HG03066 (cell line): Measurements from ENCODE around the gene ADAMTS13.

Experiments used
- ATAC-seq: cut with Tn5 transposase; IDR thresholded peaks from one replicate; pipeline ENCODE4 v1.9.1; 2021; ENCODE audit warnings: low read depth; ENCODE audit not compliant: unreplicated experiment

Gene ADAMTS13

GRCh38 chr9:133423216-133423615 lies 1.0 kb downstream of the ADAMTS13 start:
- ATAC-seq: no peak

- no peak for ATAC-seq
Observed at GRCh38 chr9:133424187-133424586, 2.0 kb downstream of the ADAMTS13 start.

GRCh38 chr9:133425049-133425632 lies 3.0 kb downstream of the ADAMTS13 start:
- no peak for ATAC-seq

- ATAC-seq: no peak
Observed at GRCh38 chr9:133426011-133426410, 3.8 kb downstream of the ADAMTS13 start.

GRCh38 chr9:133427658-133428348 lies 5.6 kb downstream of the ADAMTS13 start:
- no peak for ATAC-seq

- no peak for ATAC-seq
Observed at GRCh38 chr9:133428617-133429101, 6.5 kb downstream of the ADAMTS13 start.

- no peak for ATAC-seq
Observed at GRCh38 chr9:133429214-133429613, 7.0 kb downstream of the ADAMTS13 start.

GRCh38 chr9:133429641-133430161 lies 7.5 kb downstream of the ADAMTS13 start:
- no peak for ATAC-seq

- ATAC-seq: no peak
Observed at GRCh38 chr9:133430244-133430643, 8.1 kb downstream of the ADAMTS13 start.

GRCh38 chr9:133433351-133433843 lies 11.2 kb downstream of the ADAMTS13 start:
- no peak for ATAC-seq

GRCh38 chr9:133436681-133437080 lies 14.5 kb downstream of the ADAMTS13 start:
- ATAC-seq: no peak

- no peak for ATAC-seq
Observed at GRCh38 chr9:133437753-133438531, 15.8 kb downstream of the ADAMTS13 start.

GRCh38 chr9:133439337-133439736 lies 17.2 kb downstream of the ADAMTS13 start:
- ATAC-seq: no peak

GRCh38 chr9:133440874-133441273 lies 18.7 kb downstream of the ADAMTS13 start:
- ATAC-seq: no peak

GRCh38 chr9:133441571-133441970 lies 19.4 kb downstream of the ADAMTS13 start:
- no peak for ATAC-seq

GRCh38 chr9:133443248-133443647 lies 21.1 kb downstream of the ADAMTS13 start:
- ATAC-seq: no peak

GRCh38 chr9:133443982-133444381 lies 21.8 kb downstream of the ADAMTS13 start:
- no peak for ATAC-seq

GRCh38 chr9:133445293-133445969 lies 23.3 kb downstream of the ADAMTS13 start:
- ATAC-seq: no peak

- no peak for ATAC-seq
Observed at GRCh38 chr9:133448487-133448972, 26.4 kb downstream of the ADAMTS13 start.

- ATAC-seq: no peak
Observed at GRCh38 chr9:133449760-133450159, 27.6 kb downstream of the ADAMTS13 start.
